HG02840 (cell line): ENCODE data around the gene PIK3CD.
"Not testable (repeated sequence)": the region's sequence is repeated elsewhere in the genome, so short reads cannot be mapped to it uniquely, and the experiment has no call there.

ENCODE experiments used
- ATAC-seq: cut with Tn5 transposase; IDR thresholded peaks from one replicate; pipeline ENCODE4 v1.9.1; 2021; ENCODE audit warnings: mild to moderate bottlenecking, moderate library complexity, moderate number of reproducible peaks; ENCODE audit not compliant: unreplicated experiment, low FRiP score

PIK3CD gene

DNA sequence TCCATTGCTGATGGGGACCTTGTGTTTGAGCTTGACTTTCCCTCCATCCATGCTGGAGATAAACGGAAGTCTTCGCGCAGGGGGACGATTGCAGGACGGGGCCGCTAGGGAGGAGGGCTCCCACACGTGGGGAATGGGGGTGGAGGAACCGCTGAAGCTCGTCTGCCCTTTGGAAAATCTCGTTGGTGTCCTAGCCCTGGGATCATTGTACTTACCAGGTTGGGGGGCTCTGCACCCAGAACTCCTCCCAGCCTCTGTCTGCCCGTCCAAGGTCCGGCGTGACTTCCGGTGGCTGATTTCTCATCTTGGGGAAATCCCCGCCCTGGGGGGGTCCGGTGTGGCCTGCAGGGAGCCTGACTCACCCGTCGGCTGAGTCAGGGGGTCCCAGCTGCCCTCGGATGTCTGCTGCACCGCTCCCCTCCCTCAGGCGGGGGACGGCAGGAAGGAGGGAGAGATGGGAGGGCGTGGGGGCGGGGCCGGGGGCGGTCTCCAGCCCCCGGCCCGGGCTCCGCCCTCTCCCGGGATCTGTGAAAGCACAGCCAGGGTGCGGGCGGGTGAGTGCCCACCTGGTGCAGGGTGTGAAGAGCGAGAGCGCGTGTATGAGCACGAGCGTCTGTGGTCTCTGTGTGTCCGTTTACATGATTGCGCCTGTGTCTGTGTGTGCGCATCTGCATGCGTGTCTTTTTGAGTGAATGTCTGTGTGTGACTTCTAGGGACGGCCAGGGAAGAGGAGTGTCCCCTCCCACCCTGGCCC lies 35.8 kb downstream of the PIK3CD start:
- ATAC-seq = no peak

DNA sequence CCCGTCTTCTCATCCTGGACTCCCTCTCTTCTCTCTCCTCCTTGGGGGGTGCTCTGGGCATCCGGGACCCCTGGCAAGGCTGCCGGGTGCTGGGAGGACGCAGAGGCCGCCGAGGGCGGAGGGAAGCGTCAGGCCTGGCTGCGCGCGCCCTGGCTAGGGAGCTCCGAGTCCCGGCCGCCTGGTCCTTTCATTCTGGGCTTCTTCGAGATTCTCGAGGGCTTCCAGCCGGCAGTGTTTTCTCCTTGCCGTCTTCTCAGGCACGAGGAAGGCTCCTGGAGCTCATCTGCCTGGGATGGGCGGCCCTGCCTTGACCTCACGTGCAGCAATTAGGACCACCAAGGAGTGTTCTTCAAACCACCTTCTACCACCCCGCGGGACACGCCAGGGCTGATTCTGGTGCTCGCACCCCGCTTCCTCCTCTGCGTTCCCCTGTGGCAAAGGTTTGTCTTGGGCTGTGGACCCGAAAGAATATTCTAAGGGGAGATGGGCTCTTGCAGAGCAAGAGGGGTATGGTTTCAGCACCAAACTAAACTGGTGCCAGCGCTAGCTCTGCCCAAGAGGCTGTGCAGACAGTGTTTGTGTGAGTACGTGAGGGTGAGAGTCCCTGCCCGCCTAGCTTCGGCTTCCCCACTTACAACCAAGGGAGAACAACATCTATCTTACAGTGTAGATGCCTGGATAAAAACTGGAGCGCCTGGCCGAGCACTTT lies 36.5 kb downstream of the PIK3CD start:
- ATAC-seq = no peak

DNA sequence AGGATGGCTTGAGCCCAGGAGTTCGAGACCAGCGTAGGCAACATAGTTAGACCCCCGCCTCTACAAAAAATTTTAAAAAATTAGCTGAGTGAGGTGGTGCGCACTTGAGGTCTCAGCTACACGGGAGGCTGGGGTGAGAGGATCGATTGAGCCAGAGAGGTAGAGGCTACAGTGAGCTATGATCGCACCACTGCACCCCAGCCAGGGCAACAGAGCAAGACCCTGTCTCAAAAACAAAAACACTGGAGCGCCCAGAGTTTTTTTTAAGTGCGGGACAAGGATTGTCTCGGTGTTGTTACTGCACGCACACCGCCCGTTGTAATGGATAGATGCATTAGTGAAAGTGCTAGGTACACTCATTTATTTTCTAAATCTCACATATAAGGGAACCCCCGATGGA lies 37.1 kb downstream of the PIK3CD start:
- ATAC-seq = no peak

GRCh38 chr1:9689011-9689706 lies 37.6 kb downstream of the PIK3CD start:
- ATAC-seq = no peak

DNA sequence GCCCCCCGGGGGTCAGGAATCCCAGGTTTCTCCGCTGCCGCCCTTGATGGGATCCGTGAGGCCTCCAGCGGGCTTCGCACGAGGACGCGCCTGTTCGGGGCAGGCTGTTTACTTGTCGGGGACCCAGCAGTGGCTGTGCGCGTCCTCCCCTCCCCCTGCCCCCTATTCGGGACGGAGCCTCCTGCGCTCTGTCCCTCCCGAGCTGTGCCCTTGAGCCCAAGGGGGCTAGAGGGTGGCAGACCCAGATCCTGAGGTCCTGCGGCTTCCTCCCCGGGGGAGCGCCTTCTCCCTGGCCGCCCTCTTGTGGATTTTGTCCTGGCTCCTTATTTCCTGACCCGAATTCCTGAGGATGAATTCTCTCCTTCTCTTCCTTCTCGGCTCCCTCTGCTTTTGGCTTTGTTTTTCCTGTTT lies 38.4 kb downstream of the PIK3CD start:
- no peak for ATAC-seq

GRCh38 chr1:9690440-9691107 lies 39.0 kb downstream of the PIK3CD start:
- no peak for ATAC-seq

DNA sequence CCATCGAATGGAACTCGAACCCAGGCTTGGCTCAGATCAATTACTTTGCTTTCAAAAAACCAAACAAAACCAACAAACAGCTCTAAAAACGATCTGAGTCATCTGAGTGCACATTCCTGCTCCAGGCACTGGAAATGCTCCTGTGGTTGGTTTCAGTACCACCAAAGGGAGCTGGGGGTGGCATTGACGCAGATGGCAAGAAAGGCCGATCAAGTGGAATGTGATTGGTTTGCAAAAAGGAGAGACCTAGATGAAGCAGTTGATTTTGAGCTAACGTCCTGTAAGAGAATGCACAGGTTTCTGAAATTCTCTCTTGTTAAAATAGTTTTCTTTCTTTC lies 39.5 kb downstream of the PIK3CD start:
- ATAC-seq = no peak

DNA sequence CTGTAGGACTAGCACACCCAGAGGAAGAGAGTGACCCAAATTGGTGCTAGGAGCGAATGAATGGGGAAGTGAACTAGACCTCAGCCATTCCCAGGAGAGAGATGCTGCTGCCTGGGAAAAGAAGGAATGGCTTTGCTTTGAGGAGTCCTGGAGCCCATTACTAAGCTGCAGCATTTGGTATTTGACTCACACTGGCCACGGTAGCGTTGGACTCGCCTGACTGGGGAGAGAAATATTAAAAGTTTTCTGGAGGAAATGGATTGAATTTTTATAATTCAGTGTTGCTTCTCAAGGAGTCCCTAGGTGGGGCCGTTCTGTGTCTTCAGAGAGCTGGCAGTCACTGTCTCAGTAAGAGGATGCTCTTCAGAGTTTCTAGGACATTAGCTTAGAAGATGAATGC lies 40.2 kb downstream of the PIK3CD start:
- no peak for ATAC-seq

DNA sequence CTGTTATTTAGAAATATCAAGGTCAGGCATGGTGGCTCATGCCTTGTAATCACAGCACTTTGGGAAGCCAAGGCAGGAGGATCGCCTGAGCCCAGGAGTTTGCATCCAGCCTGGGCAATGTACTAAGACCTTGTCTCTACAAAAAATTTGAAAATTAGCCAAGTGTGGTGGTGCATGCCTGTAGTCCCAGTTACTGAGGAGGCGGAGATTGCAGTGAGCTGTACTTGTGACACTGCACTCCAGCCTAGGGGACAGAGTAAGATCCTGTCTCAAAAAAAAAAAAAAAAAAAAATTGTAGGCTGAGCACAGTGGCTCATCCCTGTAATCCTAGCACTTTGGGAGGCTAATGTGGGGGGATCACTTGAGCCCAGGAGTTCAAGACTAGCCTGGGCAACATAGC lies 45.3 kb downstream of the PIK3CD start:
- ATAC-seq = no peak

DNA sequence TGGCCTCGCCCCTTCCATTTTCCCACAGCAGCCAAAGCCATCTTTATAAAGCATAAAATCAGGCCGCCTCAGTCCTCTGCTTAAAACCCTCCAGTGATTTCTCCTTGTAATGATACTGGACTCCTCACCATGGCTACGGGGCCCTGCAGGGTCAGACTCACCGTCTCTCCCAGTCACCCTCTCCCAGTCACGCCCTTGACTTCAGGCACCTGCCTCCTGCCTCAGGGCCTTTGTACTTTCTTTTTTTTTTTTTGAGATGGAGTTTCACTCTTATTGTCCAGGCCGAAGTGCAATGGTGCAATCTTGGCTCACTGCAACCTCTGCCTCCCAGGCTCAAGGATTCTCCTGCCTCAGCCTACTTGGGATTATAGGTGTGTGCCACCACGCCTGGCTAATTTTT lies 47.8 kb downstream of the PIK3CD start:
- no peak for ATAC-seq

GRCh38 chr1:9700340-9700739 lies 48.8 kb downstream of the PIK3CD start:
- no peak for ATAC-seq

- ATAC-seq = no peak
These were observed 50.1 kb downstream of the PIK3CD start for GRCh38 chr1:9701665-9702064.

DNA sequence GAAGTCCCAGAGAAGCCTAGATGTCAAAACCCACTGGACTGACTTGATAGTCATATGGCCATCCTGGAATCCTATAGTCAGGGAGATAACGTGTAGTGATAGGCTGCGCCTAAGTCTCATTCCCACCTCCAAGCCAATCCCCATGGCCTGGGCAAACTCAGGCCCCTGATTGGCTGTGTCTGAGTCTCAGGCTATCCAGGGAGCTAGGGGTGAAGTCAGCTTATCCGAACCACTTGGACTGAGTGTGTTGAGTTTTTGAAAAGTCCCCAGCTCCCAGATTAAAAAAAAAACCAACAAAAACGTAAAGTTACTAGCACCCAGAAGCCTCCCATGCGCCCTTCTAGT lies 51.6 kb downstream of the PIK3CD start:
- no peak for ATAC-seq

DNA sequence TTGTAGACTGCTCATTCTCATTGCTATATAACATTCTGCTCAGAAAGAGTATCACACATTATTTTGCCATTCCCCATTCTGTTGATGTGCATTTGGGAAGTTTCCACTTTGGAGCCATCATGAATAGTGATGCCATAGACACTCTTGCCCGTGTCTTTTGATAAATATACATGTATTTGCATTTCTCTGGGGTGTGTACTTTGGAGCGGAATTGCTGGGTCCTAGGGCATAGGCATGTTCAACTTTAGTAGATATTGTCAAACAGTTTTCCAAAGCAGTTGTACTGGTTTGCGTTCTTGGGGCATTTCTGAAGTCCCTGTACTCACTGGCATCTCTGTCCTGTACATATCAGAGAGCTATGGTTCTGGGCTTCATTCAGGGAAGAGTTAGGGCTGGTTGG lies 52.1 kb downstream of the PIK3CD start:
- no peak for ATAC-seq

DNA sequence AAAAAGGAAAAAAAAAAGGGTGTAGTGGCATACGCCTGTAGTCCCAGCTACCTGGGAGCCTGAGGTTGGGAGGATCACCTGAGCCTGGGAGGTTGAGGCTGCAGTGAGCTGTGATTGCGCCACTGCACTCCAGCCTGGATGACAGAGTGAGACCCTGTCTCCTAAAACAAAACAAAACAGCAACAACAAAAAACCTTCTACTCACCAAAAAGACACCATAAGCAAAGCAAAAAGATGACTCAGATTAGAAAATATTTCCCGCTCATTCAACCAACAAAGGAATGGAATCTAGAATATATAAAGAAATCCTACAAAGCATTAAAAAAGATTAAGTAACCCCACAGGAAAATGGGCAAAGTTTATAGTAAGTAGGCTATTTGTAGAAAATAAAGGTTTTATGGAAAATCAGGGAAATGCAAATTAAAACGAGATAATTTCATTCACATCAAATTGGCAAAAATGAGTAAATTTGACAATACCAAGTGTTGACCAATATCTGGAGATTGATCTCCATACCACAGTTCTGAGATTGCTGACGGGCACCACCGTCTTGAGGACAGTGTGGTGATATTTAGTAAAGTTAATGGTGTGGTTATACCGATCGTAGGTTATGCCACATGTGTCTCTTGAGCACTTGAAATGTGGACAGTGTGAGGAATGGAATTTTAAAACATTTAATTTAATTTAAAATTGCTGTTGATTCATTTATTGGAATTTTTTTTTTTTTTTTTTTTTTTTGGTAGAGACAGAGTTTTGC lies 54.0 kb downstream of the PIK3CD start:
- no peak for ATAC-seq

- no peak for ATAC-seq
These were observed 54.6 kb downstream of the PIK3CD start for GRCh38 chr1:9706178-9706577.

DNA sequence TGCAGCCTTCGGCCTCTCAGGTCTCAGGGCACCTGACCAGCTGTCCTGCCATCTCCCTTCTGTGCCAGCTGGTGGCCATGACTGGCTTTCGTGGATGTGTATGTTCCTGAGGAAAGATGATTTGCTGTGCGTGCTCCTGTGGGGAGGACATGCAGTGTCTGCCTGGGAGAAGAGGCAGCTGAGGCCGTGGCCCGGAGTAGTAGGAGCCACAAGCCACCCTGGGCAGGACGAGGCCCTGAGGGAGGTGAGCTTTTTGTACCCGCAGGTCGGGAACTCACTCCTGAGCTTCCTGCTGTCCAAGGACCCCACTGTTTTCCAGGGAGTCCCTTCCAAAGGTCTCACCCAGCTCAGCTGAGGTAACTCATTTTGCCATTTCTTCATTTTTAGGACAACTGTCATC lies 58.5 kb downstream of the PIK3CD start:
- no peak for ATAC-seq

- no peak for ATAC-seq
These were observed 60.0 kb downstream of the PIK3CD start for GRCh38 chr1:9711466-9712020.

GRCh38 chr1:9712767-9713166 lies 61.2 kb downstream of the PIK3CD start:
- not testable (repeated sequence) for ATAC-seq

DNA sequence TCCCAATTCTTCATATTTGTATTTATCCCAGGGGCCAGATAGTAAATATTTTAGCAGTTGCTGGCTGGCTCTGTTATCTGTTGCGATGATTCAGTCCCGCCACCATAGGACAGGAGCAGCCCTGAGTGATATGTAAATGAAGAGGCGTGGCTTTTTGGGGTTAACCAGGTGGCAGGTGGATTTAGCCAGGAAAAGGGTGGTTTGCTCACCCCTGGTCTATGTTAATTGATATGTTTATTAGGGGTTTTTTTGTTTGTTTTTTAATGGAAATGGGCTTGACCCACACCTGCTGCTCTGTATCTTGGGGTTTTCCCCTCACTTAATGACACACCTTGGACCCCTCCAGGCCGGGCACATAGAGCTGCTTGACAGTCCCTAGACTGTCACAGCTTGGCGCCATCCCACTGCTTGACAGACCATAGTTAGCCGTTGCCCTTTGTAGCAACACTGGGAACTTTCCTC lies 62.8 kb downstream of the PIK3CD start:
- no peak for ATAC-seq
